Muscle of arm (tissue), 12 donors: ENCODE results near the gene GLS. TPM values are rescaled to one million over a fixed set of nuclear protein-coding genes. Genes with fewer than 3 reads are reported as not detected.
A peak's percentile ranks its signal among the peaks of the same experiment; 100 is the strongest.

Source experiments
- DNase-seq: peaks from one replicate; pipeline ENCODE4 v3.0.0-alpha.2; 2013
- polyA plus RNA-seq, 12 donors: library from polyadenylated mRNA; unstranded; fragments of 120-200 nt; gene quantifications; one replicate each; pipeline ENCODE4 v1.2.1, GENCODE V29; 2013; ENCODE audit not compliant: insufficient read length in 12 of 12

Gene GLS
- polyA plus RNA-seq, 12 donors = 42.2 to 95.7 (median 68.1) TPM; not detected in 1

DNA sequence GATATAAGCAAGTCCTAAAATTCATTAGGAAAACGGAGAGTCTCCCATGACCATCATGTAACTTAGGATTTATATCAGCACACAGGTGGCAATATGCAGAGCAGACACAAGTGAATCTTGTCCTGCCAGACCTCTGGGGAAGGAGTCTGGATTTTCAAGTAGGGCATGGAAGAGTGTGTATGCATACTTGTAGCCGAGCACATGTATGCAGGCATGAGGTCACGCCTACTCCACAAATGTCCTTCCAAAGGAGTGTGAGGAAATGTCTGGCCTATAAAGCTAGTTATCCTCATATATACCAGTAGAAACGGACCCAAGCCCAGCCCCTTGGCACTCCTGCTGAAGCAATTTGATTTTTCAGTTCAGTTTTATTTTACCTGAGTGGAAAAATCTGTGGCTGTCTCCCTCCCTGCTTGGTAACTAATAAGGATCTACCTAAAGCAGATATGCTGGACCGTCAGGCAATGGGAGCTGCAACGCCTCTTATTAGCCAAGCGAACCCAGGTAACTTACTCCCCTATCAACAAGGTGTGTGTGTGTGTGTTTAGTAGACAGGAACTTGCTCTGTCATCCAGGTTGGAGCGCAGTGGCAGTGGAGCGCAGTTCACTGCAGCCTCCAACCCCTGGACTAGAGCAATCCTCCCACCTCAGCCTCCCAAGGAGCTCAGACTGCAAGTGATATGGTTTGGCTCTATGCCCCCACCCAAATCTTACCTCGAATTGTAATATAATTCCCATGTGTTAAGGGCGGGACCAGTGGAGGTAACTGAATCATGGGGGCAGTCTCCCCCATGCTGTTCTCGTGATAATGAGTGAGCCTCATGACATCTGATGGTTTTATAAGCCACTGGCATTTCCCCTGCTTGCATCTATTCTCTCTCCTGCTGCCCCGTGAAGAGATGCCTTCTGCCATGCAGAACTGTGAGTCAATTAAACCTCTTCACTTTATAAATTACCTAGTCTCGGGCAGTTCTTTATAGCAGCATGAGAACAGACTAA is 130.6 kb downstream of the GLS start:
- no peak for DNase-seq

DNA sequence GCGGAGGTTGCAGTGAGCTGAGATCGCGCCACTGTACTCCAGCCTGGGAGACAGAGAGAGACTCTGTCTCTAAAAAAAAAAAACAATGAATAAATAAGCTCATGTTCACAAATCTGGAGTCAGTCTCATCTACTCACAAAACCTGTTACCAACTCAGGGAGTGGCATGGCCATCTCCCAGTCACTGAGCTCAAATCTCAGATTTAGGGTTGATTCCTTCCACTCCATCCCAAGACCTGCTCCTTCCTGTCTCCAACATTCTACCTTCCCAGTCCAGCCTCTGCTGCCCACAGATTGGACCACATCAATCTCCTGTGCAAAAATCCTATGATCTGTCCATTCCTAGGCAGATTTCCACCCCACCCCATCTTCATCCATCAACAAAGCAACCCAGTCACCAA is 131.7 kb downstream of the GLS start:
- DNase-seq = no peak

DNA sequence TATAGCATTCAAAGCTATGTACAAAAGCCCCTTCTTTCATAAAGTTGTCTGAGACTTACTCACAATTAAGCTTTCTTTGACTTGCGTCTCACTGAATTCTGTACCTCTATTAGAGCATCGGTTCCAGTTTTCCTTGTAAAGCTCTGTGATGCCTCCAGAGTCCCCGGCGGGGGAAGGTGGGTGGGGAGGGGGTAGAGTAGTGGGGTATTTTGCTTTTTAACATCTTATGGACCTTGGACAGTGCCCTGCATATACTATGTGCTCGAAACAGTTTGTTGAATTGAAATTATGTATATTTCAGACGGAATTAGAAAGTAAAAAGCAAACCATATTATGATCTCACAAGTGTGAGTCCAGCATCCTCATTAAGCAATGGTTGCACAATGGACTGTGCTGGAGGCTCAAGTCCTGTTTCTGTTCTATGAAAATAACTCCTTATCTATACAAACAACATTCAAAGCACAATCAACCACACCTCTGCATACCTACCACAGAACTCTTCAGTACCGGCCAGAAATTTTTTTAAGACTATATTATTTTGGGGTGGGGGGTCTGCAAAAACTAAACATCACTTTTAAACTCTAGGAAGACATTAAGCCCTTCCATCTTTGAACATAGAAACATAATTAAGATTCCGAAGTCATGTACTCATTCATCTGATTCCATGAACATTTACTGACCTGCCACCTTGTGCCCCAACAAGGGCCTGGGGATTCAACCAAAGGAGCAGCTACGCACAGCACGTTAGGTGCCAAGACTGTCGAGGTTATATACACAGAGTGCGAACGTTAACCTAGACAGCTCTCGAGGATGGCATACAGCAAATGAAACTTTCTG is 132.4 kb downstream of the GLS start:
- DNase-seq = no peak

DNA sequence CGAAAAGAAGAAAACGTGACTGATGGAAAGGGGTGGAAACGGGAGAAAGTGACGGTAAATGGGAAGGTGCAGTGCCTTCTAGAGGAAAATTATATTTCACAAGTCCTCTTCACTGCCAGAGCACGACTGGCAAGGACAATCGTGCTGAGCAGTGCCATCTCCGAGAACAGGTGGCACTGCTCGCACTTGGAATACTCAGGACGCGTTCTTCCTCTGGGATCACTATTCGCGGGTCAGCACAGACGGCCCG is 133.0 kb downstream of the GLS start:
- DNase-seq = no peak

DNA sequence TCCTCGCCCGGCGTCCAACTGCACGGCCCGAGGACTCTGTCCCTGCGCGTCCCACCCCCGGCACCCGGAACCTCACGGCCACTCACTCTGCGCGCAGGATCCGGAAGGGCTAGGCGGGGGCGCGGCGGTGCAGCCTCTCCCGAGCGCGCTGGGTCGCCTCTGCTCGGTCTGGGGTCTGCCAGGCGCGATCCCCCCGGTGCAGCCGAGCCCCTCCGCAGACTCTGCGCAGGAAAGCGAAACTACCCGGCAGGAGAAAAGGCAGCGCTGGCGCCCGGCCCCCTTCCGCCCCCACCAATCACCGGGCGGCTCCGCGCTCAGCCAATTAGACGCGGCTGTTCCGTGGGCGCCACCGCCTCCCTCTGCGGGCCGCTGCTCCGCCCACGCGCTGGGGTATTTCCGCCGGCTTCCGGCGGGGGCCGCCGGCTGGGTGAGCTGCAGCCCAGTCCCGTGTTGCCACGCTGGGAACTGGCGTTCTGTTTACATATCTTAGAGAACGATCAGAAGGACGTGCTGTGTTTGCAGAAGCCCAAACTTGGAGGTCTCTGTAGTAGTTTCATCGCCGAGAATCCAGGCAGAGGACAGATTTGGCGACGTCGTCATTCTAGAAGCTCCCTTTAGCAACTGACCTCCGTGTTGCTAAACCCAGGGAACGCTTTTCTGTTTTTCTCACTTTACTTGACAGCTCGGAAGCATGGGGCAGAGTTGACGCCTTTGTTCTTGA is 133.5 kb downstream of the GLS start, which contains the start of gene STAT1:
Gene STAT1, minus strand, starts transcription at position 240 of the 721 bp plus-strand sequence. CDS start 4,168 bp downstream, outside the sequence.
- DNase-seq = peak; percentile 95

DNA sequence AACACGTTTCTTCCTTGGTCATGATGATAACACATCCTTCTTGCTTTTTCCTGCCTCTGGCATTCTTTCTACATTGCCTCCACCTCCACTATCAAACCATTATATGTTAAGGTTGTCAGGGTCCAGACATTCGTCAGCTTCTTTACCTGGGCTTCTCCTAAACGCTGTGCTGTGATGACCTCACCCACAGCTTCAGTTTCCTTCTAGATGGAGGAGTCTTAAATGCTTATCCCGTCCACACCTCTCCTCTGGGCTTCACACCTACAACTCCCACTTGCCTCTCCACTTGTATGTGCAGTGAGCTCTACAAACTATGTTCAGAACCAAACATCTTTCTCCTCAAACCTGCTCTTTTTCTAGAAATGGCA is 134.0 kb downstream of the GLS start:
- no peak for DNase-seq

Other genes with a start within 250 kb of the GLS start
- gene NAB1, start 231.7 kb upstream of the GLS start, polyA plus RNA-seq = 10 to 100 TPM in 11 of 12 donors, not detected in 1; 50.9 to 84.2 (median 67.2) TPM
- 10 to 100 TPM in 11 of 12 donors, not detected in 1; 30.2 to 60.0 (median 37.7) TPM for gene STAT1, start 133.3 kb downstream of the GLS start, polyA plus RNA-seq